NCI-H1092 (cell line): ENCODE results near the gene EEFSEC.

Source experiments
- DNase-seq: peaks from one replicate; lab custom pipeline; 2025; lab: John Stamatoyannopoulos, UW

Gene EEFSEC

DNA sequence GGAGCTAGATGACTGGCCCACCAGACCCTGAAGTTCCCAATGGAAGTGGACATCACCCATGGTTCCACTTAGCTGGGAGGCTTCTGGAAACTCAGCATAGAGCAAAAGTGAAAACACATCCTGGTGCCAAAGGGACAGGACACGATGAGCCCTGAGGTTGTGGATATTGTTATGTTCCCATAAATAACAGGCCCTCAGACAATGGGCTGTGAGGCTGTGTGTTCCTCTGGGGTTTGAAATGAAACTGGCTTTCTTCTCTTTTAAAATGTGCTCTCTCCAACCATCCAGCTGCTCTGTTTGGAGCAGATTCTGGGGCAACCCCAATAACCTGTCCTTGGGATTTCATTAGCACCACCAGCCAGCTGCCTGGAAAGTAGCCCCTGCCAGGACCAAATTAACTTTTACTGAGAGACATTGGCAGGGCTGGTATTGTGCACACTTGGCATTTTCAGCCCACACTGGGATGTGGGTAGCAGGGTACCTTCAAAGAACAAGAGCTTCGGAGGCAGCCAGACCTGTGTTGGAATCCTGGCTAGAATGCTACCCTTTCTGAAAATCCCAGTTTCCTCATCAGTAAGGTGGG, 215.9 kb downstream of the EEFSEC start:
- DNase-seq, result no peak

GRCh38 chr3:128369881-128370642, 216.8 kb downstream of the EEFSEC start:
- no peak for DNase-seq

GRCh38 chr3:128372281-128372680, 219.0 kb downstream of the EEFSEC start:
- no peak for DNase-seq

DNA sequence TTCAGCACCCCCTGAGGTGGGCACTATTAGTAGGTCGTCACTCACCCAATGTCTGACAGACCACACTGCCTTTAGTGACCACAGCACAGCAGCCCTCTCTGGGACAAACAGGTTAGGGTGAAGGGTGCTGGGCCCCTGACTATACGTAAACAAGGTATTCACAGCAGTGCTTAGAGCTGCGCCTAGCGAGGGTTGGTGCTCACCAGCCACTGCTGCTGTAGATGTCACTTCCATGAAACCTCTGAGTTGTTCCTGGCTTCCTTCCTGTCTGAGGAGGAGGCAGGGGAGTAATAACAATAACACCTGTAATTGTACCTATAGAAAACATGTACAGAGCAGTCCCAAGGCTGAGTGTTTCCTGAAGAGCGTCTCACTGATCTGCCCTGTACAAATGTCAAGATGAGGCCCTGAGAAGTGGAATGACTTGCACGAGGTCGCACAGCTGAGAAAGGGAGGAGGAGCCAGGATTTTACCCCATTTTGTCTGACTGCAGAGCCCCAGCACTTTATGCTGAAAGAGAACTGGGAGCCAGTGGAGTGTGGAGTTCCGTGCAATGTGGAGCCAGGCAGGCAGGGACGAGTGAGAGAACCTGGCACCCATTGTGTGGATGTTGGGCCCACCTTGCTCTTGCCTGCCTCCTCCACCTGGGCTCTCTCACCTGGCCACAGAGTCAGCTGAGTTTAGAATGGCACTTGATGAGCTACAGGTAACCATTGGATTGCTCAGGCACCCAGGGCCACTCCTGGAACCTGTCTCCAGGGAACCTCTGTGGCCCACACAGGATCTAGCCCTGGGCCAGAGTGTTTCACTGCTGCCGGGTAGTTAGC, 219.6 kb downstream of the EEFSEC start:
- DNase-seq, result no peak

GRCh38 chr3:128374746-128375445, 221.6 kb downstream of the EEFSEC start:
- no peak for DNase-seq

DNA sequence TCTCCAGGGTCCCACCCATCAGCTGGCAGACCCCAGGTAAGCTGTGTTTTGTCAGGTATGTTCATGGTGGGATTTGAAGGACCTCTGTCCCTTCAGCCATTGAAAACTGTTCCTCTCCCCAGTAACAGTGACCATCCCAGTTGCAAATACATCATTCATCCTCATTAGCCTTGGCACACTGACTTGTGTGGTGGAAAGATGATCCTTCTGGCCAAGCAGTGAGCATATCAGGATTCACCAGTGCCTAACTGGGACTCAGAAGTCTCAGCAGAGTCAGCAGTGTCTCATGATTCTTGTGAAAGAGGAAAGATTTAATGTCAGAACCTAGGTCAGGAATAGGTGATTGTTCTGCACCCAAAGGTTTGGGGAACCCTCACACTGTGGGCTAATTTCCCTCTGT, 223.2 kb downstream of the EEFSEC start:
- DNase-seq, result no peak

DNA sequence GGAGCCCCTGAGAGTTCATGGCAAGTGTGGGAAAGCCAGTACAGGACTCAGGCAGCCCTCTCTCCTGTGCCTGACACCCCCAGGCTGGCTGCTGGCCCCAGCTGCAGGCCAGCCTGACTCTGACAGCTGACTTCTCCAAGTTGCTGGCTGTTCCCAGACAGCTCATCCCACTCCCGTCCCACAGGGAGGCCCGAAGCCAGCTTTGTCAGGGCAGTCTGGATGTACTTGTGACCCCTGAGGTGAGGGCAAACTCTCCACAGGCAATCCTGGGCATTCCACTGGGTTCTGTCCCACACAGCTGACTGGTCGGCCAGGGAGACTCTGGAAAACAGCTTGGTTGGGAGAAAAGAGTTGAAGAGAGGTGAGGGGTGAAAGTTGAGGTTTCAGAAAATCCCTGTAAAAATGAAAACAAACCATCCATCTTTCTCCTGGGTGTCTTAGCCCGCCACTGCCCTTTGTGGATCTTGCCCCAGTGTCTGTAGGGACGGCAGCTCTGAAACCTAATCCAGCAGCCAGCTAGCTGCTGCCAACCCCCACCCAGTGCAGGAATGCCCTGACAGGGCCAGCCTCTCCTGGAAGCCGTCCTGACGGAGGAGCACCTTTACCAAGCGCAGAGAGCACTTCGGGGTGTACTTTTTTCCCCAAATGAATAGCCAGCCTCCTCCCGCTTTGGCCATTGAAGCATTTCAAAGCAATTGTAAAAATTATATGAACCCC, 225.5 kb downstream of the EEFSEC start:
- DNase-seq, result no peak

- no peak for DNase-seq
Measured at GRCh38 chr3:128379367-128380160, 226.3 kb downstream of the EEFSEC start.

DNA sequence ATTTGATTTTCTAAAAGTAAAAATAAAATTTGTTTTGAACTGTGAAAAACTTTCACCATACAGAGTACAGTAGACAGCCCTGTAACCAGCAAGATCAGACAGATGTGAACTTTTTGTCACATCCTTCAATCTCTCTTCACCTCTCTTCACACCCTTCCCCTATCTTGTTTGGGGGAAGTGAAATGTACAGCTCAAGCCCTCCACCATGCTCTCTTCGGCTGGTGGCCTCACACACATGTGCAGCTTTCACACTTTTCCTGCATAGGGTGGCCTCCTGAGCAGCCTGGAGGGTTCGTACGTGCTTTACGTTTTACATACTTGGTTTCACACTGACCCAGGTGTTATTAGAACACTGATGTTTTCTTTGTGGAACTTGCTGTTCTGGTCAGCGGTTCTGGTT, 227.0 kb downstream of the EEFSEC start:
- no peak for DNase-seq

DNA sequence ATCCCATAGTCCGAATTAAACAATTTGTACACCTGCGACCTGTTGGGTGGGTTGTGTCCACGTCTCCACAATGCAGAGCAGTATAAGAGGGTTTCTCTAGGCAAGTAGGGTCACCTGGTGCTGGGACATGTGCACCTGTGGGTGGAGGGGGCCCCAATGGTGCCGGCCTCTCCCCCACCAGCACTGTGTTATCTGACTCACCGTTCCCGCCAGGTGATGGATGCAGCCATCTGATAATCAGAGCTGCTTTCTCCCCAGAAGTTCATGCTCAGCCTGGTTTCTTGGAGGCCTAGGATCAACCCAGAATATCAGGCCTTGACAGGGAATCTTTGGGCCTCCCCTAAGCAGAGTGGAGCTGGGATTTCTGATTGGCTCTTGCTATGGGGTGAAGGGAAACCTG, 227.4 kb downstream of the EEFSEC start:
- no peak for DNase-seq

GRCh38 chr3:128381609-128382008, 228.3 kb downstream of the EEFSEC start:
- DNase-seq, result no peak

GRCh38 chr3:128382221-128382807, 229.0 kb downstream of the EEFSEC start:
- no peak for DNase-seq

DNA sequence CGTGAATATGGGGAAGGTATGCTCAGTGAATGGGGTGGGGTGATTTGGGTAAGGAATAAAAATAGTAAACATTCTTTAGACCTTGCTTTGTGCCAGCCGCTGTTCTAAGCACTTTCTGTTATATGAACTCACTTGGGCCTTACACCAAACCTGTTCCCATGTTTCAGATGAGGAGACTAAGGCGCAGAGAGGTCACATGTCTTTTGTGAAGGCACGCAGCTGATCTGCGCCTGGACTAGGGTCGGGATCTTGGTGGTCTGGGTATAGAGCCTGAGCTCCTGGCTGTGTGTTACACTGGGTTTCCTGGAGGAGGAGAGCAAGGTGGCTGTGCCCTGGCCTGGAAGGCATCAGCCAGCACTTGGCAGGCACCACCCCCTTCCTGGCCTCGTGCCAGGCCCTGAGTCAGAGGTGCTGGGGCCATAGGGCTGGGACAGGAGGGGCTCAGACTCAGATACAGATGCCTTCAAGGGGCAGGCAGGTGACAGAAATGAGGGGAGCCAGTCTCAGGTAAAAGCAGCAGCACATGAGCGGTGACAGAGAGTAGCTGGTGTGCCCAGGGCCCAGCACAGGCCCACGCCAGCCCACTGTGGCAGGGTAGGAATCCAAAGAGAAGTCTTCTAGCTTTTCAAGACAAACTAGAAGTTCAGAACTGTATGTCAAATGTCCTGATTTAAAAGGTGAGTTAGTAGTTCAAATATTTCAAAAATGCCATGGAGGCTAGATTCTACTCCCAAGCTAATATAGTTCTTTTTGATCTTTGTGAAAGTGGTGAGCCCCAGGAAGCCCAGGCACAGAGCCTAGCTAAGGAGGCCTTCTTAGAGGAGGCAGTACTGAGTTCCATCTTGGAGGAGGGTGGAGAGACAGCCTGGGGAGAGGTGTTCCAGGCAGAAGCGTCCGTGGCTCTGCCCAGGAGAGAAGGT, 230.3 kb downstream of the EEFSEC start:
- no peak for DNase-seq

DNA sequence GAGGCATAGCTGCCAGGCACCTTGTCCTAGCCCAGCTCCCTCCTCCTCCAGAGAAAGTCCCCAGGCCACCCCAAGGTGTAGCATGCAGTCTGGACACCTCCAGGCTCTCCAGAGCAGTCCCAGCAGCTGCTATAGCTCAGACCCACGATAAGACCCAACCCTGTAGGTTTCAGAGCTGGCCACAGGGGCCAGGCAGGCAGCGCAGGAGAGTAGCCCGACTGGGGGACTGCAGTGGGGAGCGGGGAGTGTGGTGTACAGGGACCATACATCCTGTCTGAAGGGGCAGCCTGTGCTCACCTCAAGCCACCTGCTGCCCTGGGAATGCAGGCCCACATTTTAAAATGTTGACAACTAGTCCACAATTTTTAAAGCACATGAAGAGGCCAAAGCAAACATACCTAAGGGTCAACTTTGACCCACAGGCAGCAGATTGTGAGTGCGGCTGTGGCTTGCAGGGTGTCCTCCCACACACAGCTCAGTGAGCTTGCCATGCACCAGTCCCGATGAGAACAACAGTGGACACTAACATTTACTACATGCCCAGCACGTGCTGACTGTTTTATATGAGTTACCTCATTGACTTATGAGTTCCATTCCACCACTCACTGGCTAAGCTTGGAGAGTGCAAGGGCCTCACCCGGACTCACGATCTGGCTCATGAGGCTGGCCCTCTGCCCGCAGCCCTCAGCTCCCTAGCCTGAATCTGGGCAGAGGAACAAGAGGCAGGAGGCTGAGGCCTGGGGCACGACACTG, 232.0 kb downstream of the EEFSEC start:
- DNase-seq, result no peak

GRCh38 chr3:128388932-128389331, 235.7 kb downstream of the EEFSEC start:
- no peak for DNase-seq

DNA sequence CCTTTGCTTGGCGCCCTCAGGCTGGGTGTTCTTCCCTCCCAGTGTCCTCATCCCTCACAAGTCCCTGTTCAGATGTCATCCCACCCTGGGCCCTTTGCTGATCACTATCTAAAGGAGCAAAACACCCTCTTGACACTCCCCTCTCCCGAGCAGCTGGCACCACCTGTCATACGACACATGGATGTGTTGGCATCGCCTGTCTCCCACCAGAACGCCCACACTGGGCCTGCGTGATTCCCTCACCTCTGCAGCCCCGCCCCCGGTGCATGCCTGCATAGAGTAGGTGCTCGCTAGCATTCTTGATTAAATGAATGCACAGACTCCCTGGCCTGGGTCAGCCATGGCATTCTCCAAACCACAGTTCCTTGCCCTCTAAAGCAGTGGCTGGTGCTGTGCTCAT, 237.6 kb downstream of the EEFSEC start:
- no peak for DNase-seq

- DNase-seq, result no peak
Measured at GRCh38 chr3:128392021-128392420, 238.7 kb downstream of the EEFSEC start.

DNA sequence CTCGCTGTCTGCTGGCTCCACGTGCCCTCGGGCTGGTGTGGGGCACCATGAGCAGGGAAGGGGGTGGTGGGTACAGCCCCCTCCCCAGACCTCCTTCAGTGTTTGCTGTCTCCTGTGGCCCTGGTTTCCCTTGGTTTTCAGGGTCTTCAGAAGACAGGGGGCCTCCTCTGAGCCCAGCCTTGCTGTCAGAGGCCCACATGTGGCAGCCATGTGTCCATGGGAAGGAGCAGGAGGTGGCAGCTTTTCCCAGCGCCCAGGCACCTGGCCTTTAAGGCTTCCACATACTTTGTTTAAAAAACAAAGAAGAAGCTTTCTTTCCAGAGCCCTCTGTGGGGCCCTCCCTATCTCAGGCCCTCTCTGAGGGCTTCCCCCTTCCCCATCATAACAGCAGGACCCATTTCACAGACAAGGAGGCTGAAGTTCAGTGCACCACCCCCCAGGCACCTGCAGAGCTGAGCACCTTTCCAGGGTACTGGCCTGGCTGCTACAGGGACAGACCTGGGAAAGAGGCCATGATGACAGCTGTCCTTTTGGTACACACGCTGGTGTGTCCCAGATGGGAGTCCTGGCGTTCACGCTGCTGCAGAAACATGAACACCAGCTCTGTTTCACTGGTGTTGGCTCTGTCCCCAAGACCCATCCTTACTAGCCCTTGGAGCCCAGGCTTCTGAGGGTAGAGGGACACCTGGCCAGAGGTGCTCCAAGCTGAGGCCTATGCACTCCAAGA, 239.7 kb downstream of the EEFSEC start:
- DNase-seq, result no peak
